ENCODE measurements around the gene GPSM1.
A peak's percentile ranks its signal among the peaks of the same experiment; 100 is the strongest.

GPSM1 gene

GRCh38 chr9:136367296-136368145 lies 40.2 kb downstream of the GPSM1 start:
- TF ChIP-seq, protein P1, sequence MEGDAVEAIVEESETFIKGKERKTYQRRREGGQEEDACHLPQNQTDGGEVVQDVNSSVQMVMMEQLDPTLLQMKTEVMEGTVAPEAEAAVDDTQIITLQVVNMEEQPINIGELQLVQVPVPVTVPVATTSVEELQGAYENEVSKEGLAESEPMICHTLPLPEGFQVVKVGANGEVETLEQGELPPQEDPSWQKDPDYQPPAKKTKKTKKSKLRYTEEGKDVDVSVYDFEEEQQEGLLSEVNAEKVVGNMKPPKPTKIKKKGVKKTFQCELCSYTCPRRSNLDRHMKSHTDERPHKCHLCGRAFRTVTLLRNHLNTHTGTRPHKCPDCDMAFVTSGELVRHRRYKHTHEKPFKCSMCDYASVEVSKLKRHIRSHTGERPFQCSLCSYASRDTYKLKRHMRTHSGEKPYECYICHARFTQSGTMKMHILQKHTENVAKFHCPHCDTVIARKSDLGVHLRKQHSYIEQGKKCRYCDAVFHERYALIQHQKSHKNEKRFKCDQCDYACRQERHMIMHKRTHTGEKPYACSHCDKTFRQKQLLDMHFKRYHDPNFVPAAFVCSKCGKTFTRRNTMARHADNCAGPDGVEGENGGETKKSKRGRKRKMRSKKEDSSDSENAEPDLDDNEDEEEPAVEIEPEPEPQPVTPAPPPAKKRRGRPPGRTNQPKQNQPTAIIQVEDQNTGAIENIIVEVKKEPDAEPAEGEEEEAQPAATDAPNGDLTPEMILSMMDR (IDR thresholded peaks at IDR 0.05; ENCODE audit: low read depth, low read length), result no peak
- no peak for DNase-seq (ENCODE audit: low read depth in 2 of 2)
- no peak overlapping the region for H3K4me3 ChIP-seq (replicated peaks in 1 of 2; ENCODE audit: low read depth in 2 of 2, low read length in 2 of 2)

GRCh38 chr9:136368190-136368589 lies 40.9 kb downstream of the GPSM1 start:
- DNase-seq (ENCODE audit: low read depth in 2 of 2), result no peak
- H3K4me3 ChIP-seq (replicated peaks in 1 of 2; ENCODE audit: low read depth in 2 of 2, low read length in 2 of 2), result no peak overlapping the region
- TF ChIP-seq, protein P1 (IDR thresholded peaks at IDR 0.05; ENCODE audit: low read depth, low read length), result no peak

- DNase-seq (ENCODE audit: low read depth in 2 of 2), result no peak
- TF ChIP-seq, protein P1 (IDR thresholded peaks at IDR 0.05; ENCODE audit: low read depth, low read length), result no peak
- H3K4me3 ChIP-seq (replicated peaks in 1 of 2; ENCODE audit: low read depth in 2 of 2, low read length in 2 of 2), result no peak overlapping the region
These were observed 42.7 kb downstream of the GPSM1 start for GRCh38 chr9:136370037-136370436.

DNA sequence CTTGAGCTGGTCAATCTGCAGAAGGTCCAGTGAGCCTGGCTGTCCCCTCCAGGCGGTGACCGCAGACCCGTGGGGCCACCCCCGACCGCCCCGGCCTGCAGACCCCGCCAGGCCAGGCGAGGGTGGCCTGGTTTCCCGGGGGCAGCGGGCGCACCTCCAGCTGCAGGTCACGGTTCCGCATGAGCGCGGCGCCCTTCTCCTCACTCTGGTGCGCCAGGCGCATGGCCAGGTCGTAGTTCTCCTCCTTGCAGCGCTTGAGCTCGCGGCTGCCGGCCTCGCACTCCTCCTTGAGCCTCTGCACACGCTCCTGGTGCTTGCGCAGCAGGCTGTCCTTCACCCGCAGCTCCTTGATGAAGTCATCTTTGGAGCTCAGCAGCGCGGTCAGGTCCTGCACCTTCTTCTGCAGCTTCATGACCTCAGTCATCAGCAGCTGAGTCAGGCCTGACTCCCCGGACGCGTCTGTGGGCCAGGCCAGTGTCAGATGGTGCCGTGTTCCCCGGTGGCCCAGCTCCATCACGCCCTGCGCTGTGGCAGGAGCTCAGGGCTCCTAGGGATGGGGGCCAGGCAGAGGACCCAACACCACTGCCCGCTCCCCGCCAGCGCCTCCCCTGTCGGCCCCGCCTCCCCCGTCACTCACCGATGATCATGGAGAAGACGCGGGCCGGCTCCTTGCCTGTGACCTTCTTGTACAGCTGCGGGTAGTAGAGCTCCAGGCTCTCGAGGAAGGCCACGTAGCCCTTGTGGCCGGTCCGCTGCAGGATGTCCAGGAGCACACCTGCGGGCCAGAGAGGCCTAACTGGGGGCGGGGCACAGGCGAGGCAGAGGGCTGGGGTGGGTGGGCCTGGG lies 43.6 kb downstream of the GPSM1 start:
- peak in 1 of 2 donors; percentile 53 for DNase-seq (ENCODE audit: low read depth in 2 of 2)

DNA sequence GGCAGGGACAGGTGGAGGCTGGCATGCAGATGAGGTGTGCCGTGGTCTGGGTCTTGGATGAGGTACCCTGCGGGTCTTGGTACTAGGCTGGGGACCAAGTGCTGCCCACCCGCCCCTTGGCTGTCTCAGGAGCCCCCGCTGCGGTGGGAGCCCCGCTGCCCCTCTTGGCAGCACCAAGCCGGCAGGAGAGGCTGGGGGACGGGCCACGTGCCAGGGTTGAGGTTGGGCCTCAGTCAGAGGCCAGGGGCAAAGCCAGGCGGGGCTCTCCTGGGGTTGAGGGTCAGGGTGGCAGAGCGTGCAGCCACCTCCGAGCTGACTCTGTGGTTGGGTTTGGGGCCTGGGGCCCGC lies 44.2 kb downstream of the GPSM1 start:
- H3K4me3 ChIP-seq (replicated peaks in 1 of 2; ENCODE audit: low read depth in 2 of 2, low read length in 2 of 2), result no peak overlapping the region
- DNase-seq (ENCODE audit: low read depth in 2 of 2), result no peak
- TF ChIP-seq, protein P1 (IDR thresholded peaks at IDR 0.05; ENCODE audit: low read depth, low read length), result no peak

More for the DNA sequence above, 43.6 kb downstream of the GPSM1 start:
- TF ChIP-seq, protein P1 (IDR thresholded peaks at IDR 0.05; ENCODE audit: low read depth, low read length), result no peak
- no peak overlapping the region for H3K4me3 ChIP-seq (replicated peaks in 1 of 2; ENCODE audit: low read depth in 2 of 2, low read length in 2 of 2)

DNA sequence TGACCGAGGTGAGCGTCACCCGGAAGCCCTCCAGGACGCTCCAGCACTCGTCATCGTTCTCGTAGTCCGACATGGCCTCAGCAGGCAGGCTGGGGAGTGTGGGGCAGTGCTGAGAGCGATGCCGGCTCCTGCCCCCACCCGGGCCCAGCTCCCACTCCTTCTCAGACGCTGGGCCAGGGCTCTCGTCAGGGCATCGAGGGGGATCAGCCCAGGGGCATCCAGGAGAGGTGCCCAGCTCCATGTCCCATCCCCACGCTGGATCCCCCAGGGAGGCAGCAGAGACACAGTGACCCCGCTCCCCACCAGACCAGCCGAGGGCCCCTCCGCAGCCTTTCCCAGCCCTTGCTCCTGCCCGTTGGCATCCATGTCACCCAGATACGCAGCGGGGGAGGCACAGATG lies 44.7 kb downstream of the GPSM1 start:
- TF ChIP-seq, protein P1 (IDR thresholded peaks at IDR 0.05; ENCODE audit: low read depth, low read length), result no peak
- H3K4me3 ChIP-seq (replicated peaks in 1 of 2; ENCODE audit: low read depth in 2 of 2, low read length in 2 of 2), result no peak overlapping the region
- DNase-seq (ENCODE audit: low read depth in 2 of 2), result no peak

All from cardiac fibroblast (primary cell).